Activated CD4-positive, CD25-positive, alpha-beta regulatory T cell treated with anti-CD3 and anti-CD28 coated beads, Interleukin-2, amount 50 U/mL, for 16 hours (primary cell): ENCODE measurements around the gene PLXNA4.

Experiments used
- DNase-seq: peaks from one replicate; pipeline ENCODE4 v3.0.0-alpha.2; 2020; ENCODE audit warnings: low read depth, low spot score

Gene PLXNA4

DNA sequence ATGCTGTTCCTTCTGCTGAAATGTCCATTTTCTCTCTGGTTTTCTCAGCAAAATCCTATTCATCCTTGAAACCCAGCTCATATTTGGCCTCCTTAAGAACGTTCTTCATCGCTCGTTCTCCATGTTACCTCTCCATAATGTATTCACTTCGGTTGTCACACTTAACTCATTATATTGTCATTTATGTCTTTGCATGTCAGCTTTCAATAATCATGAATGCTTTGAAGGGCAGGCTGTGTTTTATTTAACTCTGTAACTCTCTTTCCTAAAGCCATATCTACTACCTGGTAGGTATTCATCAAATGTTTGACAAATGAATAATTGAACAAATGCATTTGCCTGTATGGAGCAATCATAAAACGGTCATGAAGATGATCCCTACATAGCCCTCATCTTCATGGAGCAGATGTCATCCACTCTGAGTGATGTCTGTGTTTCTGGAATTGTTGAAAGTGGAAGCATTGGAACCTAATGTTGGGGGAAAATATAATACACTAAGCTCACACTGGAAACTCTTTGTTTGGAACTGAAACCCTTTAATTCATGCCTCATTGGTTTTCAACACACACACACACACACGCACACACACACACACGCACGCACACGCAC lies 303.4 kb downstream of the PLXNA4 start:
- no peak for DNase-seq

DNA sequence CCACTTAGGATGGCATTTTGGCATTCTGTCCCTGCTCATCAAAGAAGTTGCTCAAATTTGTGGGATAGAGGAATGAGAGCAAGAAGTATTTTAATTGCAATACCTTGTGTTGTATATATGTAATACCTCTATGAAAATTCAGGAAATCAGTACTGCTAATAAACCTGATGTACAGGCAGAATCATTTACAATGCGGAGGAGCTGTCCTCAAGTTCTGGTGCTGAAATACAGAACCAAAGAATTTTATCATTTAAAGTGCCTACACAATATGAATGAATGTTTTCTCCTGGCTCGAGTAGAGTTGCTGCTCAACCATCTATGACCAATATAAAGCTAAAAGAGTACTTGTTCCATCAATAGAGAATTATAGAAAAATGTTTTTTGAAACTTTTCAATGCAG lies 305.8 kb downstream of the PLXNA4 start:
- DNase-seq: no peak

DNA sequence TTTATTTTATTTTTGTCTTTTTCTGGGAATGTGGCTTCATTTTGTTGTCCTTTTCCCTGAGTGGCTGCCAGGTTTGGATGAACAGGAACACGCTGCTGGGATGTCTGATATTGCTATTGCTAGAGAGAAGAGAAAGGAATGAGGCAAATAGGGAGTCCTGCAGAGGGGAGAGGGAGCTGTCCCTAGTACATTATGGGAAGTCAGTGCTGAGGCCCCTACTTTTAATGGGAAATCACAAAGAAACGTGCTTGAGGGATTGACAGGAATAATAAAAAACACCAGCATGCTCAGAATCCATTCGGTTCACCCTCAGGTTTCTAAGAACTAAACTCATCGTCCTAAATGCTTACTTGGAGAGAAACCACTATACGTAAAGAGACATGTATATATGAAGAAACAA lies 306.6 kb downstream of the PLXNA4 start:
- no peak for DNase-seq

DNA sequence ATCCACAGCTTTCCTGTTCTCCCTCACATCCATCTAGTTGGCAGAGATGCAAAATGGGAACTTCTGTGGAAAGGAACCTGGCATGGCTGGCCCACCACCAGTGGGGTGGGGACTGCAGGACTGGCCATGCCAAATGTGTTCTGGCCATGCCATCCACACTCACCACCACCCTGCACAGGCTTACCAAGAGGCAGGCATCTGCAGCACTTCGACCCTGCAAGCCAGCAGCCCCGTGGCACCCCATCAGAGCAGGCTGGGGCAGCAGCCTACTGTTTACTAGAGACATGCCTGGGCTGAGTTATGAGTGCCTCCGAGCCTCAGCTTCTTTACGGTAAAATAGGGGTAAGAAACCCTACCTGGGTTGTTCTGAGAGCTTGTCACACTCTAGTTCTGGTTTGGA lies 313.1 kb downstream of the PLXNA4 start:
- DNase-seq: no peak

DNA sequence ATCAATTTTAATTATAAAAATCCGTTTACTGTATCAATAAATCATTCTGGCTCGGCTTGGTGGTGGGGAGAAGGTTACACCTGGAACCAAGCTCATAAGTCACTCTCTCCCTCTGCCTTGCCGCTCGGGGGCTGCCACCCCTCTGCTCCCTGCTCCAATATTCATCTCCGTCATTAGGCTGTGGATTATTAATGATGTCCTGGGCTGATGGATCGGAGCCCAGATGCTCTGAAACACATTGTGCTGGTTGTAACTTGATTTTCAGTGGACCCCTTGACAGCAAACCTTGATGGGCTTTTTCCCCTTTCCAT lies 314.2 kb downstream of the PLXNA4 start:
- no peak for DNase-seq

DNA sequence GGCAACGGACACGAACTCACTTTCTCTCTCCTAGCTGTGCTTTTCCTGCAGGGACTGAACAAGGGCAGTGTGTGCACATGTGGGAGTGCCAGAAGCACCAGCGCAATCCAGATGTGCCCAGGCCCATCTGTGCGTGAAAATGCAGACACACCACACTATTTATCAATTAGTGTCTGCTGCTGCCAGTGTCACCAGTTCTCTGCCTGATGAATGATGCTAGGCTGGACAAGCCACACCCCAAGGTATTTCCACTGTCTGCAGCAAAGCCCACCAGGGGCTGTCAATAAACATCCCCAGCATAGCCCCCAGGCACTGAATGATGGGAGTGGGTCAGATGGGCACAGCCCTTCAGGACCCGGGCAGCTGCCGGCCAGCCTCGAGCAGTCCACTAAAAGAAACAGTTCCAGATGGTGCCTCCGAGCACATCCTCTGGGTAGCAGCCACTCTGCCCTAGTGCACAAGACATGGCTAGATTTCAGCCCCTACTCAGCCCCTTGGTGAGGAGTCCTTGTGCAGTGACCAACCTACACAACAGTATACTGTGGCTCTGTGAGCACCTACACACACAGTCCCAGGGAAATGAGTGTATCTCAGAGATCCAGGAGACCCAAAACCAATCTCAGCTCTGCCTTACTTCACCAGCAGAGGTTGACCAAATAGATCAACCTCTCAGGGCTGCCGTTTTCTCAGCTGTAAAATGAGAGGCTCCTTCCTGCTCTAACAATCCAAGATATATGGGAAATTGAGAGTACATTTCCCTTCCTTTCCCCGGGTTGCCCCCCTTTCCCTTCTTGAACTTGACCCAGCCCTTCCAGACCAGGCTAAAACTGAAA lies 314.7 kb downstream of the PLXNA4 start:
- DNase-seq: no peak

DNA sequence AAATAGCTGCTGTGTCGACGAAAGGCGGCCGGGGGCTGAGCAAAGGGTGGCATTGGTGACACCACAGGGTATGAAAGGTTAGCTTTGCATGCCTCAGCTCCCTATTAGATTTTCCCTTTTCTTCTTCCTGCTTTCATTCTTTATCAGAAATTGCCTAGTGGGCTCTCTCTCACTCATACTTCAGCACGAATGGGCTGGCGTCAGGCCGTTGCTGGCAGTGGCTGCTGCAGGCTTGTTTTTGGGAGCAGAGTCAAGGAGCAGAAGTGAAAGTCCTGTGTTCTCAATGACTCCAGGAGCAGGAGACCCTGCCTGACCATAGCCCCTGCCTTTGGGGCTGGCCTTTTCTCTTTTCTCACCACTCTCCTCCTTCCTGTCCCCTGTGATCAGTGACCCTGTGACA lies 318.0 kb downstream of the PLXNA4 start:
- no peak for DNase-seq

DNA sequence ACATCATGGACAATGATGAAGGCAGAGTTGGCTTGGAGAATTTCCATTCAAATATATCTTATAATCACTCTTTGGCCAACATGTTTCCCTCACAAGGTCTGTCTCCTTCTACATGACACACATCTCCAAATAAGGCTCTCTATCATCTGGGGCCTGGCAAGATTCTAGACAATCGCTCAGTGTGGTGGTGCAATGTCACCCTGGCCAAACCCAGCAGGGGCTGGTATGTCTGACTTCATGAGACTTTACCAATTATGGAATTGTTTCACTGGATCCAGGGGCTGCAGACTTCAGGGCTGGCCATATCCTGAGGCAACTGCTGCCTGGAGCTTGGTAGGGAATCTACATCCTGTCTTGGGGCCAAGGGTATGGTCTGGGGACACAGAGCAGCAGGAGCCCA lies 319.0 kb downstream of the PLXNA4 start:
- DNase-seq: no peak

DNA sequence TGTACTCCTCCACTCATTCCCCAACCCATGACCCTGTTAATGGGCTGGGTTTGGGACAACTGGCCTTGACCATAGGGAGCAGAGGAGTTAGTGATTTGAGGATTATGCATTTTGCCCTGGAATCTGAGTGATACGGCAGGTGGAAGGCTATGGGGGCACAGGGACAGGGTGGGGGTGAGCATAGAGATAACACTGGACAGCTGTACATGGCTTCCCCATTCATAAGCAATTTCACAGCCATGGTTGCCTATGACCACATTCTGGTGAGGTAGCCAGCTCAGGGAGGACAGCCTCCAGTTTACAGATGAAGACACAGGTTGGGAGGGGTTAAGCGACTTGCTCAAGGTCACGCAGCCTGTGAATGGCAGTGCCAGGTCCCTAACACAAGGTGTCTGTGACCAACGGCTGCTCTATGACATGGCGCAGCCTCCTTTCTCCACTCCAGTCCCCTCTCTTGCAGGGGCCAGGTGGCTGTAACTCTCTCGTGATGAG lies 319.5 kb downstream of the PLXNA4 start:
- DNase-seq: no peak

DNA sequence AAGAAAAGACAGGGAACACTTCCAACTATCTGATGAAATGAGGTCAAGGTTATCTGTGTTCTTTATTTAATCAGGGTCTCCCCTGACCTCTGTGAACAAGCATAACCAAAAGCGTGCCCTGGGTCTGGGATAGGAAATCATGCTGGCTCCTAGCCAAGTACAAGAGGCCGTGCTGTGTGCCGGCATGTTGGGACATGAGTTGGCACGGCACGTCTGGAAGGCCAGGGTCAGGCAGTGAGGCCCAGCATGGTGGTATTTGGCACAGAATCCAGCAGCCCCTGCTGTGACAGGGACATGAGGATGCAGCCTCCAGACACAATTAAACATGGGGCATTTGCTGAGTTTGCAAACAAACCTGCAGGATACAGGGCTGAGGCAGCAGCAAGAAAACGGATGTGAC lies 320.4 kb downstream of the PLXNA4 start:
- DNase-seq: no peak

DNA sequence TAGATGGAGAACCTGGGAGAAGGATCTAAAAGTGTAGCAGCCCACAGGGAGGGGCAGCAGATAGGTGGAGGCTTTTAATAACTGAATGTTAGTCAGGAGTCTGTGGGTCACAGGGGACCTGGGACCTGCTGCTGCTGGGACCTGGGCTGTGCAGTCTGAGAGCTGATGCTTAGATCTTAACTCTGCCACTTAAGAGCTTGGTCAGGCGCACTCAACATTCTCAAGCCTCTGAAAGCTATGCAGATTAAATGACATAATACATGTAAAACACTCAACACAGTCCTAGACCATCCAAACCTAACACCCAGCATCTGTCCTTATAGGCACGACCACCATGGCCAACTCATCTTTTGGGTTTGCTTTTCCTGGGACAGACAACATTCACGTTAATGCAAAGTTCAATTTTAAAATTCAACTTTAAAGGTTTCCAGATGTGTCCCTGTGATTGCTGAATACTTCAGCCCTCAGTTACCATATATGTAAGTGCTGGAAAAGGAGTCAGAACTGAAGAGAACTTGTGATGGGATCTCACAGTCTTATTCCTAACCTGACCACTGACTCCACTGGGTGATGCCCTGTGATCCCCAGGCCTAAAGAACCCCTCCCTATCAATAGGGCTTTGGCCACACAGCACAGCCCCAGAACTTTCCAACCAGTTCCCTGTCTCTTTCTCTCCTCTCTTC lies 321.0 kb downstream of the PLXNA4 start:
- no peak for DNase-seq

DNA sequence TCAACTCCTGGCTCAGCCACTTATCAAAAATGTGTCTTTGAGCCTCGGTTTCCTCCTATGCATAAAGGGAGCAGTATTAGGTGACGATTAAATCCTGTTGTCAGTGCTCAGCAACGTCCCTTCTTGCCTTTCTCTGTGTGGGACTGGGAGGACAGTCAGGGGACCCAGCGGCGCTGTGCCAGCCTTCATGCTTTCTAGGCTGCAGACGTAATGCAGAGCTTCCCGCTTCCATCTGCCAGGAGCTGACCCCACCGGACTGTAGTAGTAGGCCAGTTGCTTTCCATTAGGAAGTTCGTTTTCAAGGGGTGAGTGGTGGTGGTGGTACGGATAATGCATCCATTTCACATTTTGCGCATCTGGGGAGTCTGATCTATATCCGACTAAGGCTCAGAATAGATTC lies 321.8 kb downstream of the PLXNA4 start:
- DNase-seq: no peak

DNA sequence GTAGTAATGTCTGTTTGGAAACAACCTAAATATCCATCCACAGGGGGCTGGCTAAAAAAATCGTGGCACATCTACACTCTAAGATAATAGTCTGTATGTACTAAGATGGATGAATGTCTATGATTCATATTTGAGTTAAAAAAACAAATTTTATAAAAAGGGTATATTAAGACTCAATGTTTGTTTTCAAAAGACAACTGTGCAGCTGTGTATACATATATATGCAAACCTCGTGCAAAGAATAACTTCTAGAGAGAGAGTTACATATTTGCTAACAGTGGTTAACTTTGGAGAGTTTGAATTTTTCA lies 323.5 kb downstream of the PLXNA4 start:
- DNase-seq: no peak

DNA sequence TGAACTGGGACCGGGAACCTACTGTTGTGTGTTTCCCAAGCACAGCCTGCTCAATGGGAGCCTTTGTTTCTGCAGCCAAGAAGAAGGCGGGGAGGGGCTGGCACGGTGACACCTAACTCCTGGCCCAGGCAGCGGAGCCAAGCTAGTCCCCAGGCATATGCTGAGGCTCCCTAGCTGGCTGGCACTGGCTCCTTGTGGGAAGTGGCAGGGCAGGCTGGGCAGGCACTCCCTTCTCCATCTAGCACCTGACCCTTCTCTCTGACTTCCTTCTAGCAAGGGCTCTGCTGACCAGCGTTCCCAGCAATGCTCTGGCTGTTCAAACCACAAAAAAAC lies 325.0 kb downstream of the PLXNA4 start:
- DNase-seq: no peak

DNA sequence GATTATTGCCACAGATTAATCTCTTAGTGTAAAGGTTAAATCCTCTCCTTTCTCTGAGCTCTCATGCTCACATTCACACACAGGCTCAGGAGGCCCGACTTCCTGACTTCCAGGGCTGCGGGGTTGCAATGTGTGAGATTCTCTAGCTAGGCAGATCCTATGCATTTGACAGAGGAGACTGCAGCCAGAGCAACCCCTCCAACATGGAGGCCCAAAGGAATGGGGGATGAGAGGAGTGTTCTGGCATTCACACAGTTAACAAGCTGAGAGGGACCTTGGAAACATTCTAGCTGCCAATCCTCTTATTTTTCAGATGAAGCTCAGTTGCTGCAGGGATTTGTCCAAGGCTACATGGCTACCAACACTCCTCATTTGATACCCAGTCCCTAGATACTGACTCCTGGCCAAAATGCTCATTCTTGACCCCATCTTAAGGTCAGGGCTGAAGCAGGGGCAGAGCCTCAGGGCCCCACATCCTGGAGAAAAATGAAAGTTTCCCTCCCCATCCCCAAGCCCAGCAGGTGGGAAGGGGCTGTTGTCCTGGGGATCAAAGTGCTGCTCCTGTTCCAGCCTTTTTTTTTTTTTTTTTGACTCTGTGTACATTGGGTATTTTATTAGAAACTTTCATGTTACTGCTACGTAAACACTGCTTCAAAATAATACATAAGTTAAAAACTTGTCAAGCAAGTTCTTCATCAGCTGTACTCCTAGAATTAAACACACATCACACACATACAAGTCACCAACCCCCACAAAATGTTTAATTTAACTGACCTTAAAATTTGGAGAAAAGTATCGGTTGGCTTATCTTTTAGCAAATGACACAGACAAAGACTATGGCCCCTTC lies 325.6 kb downstream of the PLXNA4 start:
- no peak for DNase-seq

DNA sequence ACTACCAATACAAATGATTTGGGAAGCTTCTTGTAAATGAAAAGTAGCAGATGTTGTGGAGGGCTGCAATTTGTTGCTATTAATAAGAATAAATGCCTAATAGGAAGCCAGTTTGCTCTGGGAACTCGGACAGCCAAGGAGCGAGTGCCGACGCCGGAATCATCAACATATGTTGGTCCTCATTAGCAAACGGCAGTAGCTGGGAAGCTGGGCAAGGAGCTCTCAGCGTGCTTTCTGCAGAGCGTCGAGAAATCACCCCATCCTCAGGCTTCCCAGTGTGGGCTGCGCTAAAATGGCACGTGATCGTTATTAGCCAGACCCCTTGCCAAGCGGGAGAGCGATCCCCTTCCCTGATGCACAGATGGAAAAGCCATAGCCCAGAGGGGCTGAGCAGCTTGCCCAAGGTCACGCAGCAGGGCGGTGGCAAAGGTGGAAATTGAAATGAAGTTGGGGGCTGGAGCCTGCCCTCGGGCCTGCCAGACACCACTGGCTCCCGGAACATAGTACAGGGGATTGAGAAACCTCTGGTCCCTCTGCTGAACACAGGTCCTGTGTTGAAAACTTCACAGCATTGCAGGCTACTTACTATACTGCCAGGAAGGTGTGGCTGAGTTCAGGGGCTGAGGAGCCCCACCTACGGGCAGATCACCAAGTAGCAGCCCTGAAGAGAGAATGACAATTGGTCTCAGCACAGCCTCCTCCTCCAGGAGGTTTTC lies 326.9 kb downstream of the PLXNA4 start:
- DNase-seq: no peak

DNA sequence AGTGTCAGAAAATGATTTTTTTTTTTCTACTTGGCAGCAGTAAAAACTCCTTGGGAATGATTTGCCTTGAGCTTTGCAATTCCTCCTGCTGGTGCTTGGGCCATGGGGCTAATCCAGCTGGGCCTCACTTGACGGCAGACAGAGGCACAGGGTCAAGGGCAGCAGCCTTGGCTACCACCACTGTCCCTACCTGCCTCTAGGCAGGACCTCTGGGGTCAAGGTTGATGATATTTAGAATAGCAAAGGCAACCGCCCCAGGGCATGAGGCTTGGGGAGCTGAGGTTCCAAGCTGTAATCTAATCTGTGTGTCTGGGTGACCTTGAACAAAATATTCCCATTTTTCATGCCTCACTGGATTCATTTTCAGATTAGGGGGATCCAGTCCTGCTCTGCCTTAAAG lies 327.4 kb downstream of the PLXNA4 start:
- no peak for DNase-seq

DNA sequence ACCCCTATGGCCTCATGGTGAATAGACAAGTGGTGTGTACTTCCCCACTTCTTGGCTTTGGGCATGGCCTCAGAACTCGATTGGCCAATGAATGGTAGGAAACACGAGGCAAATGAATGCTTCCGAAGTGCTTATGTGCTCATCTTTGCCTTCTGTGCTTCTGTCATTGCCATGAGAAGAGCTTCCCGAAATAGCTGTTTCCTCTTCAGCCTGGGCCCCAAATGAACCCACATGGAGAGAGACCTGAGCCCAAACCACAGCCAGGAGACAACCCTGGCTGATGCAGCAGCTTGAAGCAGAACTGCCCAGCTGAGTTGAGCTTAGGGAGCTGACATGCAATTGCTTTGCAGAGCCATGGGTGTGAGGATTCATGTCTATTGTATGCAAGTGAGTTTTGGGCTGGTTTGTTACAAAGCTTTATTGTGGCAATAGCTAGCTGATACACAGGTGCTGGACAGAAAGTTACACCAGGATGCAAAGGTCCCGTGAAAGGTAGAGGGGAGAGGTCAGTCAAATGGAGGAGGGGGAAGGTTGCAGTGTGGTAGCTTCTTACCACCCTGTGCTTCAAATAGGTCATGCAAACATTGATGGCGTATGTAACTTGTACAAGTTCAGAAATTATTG lies 328.2 kb downstream of the PLXNA4 start:
- DNase-seq: no peak

DNA sequence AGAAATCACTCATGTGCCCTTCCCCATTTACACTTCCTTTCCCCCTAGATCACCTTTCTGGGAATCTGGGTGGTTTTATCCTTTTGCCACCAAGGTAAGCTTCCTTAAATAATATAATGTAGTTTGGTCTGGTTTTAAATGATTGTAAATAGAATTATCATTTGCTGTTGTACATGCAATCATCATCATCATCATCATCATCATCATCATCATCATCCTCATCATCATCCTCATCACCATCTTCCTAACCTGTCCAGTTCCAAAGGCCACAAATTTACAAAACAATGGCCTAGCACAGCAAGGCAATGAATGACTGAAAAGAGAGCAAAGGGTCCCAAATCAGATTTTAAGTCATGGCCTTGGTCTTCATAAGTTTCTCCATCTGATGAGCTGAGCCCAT lies 329.7 kb downstream of the PLXNA4 start:
- DNase-seq: no peak

DNA sequence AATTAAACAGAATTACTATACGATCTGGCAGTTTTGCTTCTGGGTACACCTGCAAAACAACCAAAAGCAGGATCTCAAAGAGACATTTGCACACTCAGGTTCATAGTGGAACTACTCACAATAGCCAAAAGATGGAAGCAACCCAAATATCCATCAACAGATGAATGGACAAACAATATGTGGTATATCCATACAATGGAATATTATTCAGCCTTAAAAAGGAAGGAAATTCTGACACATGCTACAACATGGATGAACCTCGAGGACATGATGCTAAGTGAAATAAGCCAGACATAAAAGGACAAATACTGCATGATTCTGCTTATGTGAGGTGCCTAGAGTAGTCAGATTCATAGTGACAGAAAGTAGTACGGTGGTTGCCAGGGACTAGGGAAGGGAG lies 330.7 kb downstream of the PLXNA4 start:
- no peak for DNase-seq

DNA sequence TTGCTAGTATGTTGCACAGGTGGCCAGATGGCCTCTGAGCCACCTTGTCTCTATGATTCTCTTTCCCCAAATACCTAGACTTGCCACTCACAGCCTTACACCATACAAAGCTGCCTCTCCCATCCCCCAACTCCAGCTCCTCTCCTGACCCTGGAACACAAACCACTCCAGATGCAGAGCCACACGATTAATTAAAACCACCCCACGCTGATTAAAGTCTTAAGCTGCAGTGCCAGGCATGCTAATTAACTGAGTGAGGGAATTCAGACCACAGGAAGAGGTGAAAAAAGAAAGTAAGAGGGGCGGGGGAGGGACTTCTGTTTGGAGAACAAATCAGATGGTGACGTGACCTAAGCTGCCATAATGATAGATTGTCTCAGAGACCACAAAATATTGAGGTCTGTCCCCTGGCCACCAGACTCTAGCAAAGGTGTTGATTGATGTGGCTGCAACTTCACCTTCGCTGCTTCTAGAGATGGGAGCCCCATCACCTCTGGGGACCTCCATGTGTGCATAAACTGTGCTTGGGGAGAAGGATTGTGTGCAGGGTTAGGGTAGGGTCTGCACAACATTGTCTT lies 331.3 kb downstream of the PLXNA4 start:
- no peak for DNase-seq
